Tibial nerve (tissue), 4 donors: ENCODE data around the gene MTMR10. TPM values are rescaled to one million over a fixed set of nuclear protein-coding genes. Genes with fewer than 3 reads are reported as not detected.

Experiments
- DNase-seq, 2 donors: peaks; one replicate each; pipeline ENCODE4 v3.0.0-alpha.2; 2019; ENCODE audit warnings: low spot score in 2 of 2
- H3K27ac ChIP-seq, 4 donors: fragments of 200-600 bp; sonication (generic) in 3 of 4; one replicate each; pipeline ENCODE4 v1.5.1; 2017 to 2019; ENCODE audit warnings: mild to moderate bottlenecking in 1 of 4
- H3K27me3 ChIP-seq, 2 donors: fragments of 200-600 bp; sonication (generic) in 1 of 2; one replicate each; pipeline versions ENCODE4 v1.5.1 to v1.6.0; 2017 to 2019
- H3K36me3 ChIP-seq, 3 donors: fragments of 200-600 bp; sonication (generic); one replicate each; pipeline ENCODE4 v1.5.1; 2018 to 2019
- H3K4me1 ChIP-seq, 4 donors: fragments of 200-600 bp; sonication (generic) in 3 of 4; one replicate each; pipeline ENCODE4 v1.5.1; 2017 to 2019
- H3K4me3 ChIP-seq, 4 donors: fragments of 200-600 bp; sonication (generic) in 3 of 4; one replicate each; pipeline ENCODE4 v1.5.1; 2017 to 2019; ENCODE audit warnings: mild to moderate bottlenecking in 1 of 4, moderate library complexity in 1 of 4
- H3K9me3 ChIP-seq, 4 donors: fragments of 200-600 bp; sonication (generic) in 3 of 4; one replicate each; pipeline ENCODE4 v1.5.1; 2017 to 2019
- CTCF ChIP-seq, 5 experiments: fragments of 200-600 bp in 3 of 5; fragments of 450-650 bp in 2 of 5; sonication (generic) in 3 of 5; IDR thresholded peaks; one replicate each; pipeline ENCODE4 v1.5.1; 2016 to 2019; ENCODE audit warnings: antibody characterized with exemption in 5 of 5, mild to moderate bottlenecking in 3 of 5, moderate library complexity in 2 of 5
- EP300 ChIP-seq, 2 donors: sonication (generic); formaldehyde crosslinking; IDR thresholded peaks; one replicate each; pipeline ENCODE4 v1.6.1; 2017; ENCODE audit warnings: antibody characterized with exemption in 2 of 2, mild to moderate bottlenecking in 1 of 2
- POLR2A ChIP-seq, 2 donors: fragments of 450-650 bp; IDR thresholded peaks; one replicate each; pipeline ENCODE4 v1.6.1; 2017; ENCODE audit warnings: antibody characterized with exemption in 2 of 2, mild to moderate bottlenecking in 2 of 2, moderate library complexity in 2 of 2
- WGBS, 2 donors: methylation state at CpG; one replicate each; pipeline ENCODE4 v1.1.5; 2018; 5-methylcytosine and 5-hydroxymethylcytosine counted together
- total RNA-seq, 4 donors: library from RNA; depleted of rRNA; stranded (reverse); fragments of >200 nt; gene quantifications; one replicate each; pipeline ENCODE4 v1.1.0, GENCODE V29; 2016

Gene MTMR10
- total RNA-seq, 4 donors from 2014 or later, result 44.4 to 58.6 (median 53.8) TPM

- Histone ChIP-seq H3K36me3 (no peaks in the 10 kb centered on the region), H3K9me3 (peaks cover 0 to 5% (median 0%) of the 10 kb centered on the region in 4 donors), H3K4me1 (no peaks in the 10 kb centered on the region), H3K27ac (no peak overlapping the region), H3K4me3 (no peak overlapping the region), H3K27me3 (no peaks in the 10 kb centered on the region)
- DNase-seq, result no peak
- 72 to 90% methylated on average over 3 of the region's 3 CpGs for WGBS, 2 donors
- TF ChIP-seq POLR2A (IDR thresholded peaks at IDR 0.05) (no peak), EP300 (IDR thresholded peaks at IDR 0.05) (no peak), CTCF (IDR thresholded peaks at IDR 0.05) (no peak)
These were observed 10.3 kb upstream of the MTMR10 start for GRCh38 chr15:31001702-31002101.

- no peak overlapping the region for H3K4me3 ChIP-seq
- TF ChIP-seq EP300 (IDR thresholded peaks at IDR 0.05), result no peak
- no peak for TF ChIP-seq CTCF (IDR thresholded peaks at IDR 0.05)
- no peak for TF ChIP-seq POLR2A (IDR thresholded peaks at IDR 0.05)
- no peaks in the 10 kb centered on the region for H3K36me3 ChIP-seq
- no peaks in the 10 kb centered on the region for H3K27me3 ChIP-seq
- DNase-seq, result no peak
- 86 to 94% methylated on average over 3 of the region's 3 CpGs for WGBS, 2 donors
- H3K4me1 ChIP-seq, result no peaks in the 10 kb centered on the region
- peaks cover 0 to 5% (median 0%) of the 10 kb centered on the region in 4 donors for H3K9me3 ChIP-seq
- H3K27ac ChIP-seq, result no peak overlapping the region
These were observed 8.3 kb upstream of the MTMR10 start for GRCh38 chr15:30999729-31000128.

GRCh38 chr15:30997270-30997669 is 5.8 kb upstream of the MTMR10 start:
- Histone ChIP-seq H3K36me3 (no peaks in the 10 kb centered on the region), H3K4me1 (peaks cover 0 to 4% (median 0%) of the 10 kb centered on the region in 4 donors), H3K27me3 (no peaks in the 10 kb centered on the region), H3K4me3 (no peak overlapping the region), H3K9me3 (peaks cover 0 to 5% (median 0%) of the 10 kb centered on the region in 4 donors), H3K27ac (no peak overlapping the region)
- DNase-seq, result no peak
- 90 to 98% methylated on average over 1 of the region's 1 CpG for whole genome bisulfite sequencing, 2 donors
- TF ChIP-seq CTCF (IDR thresholded peaks at IDR 0.05), result no peak
- no peak for TF ChIP-seq EP300 (IDR thresholded peaks at IDR 0.05)

GRCh38 chr15:30992249-30992864 is 929 bp upstream of the MTMR10 start:
- Histone ChIP-seq H3K27me3 (no peaks in the 10 kb centered on the region), H3K9me3 (no peaks in the 10 kb centered on the region), H3K36me3 (no peaks in the 10 kb centered on the region), H3K4me1 (peaks cover 0 to 33% (median 18%) of the 10 kb centered on the region in 4 donors), H3K27ac (peak overlapping the region; percentile 88 to 99 (median 95)), H3K4me3 (peak overlapping the region; percentile 74 to 88 (median 78))
- no peak for TF ChIP-seq CTCF (IDR thresholded peaks at IDR 0.05)
- TF ChIP-seq EP300 (IDR thresholded peaks at IDR 0.05), result no peak
- no peak for TF ChIP-seq POLR2A (IDR thresholded peaks at IDR 0.05)
- 75 to 79% methylated on average over 7 of the region's 7 CpGs for WGBS, 2 donors
- no peak for DNase-seq

GRCh38 chr15:30990446-30991254 is 778 bp downstream of the MTMR10 start:
- TF ChIP-seq CTCF (IDR thresholded peaks at IDR 0.05), result no peak
- TF ChIP-seq EP300 (IDR thresholded peaks at IDR 0.05), result no peak
- no peak for TF ChIP-seq POLR2A (IDR thresholded peaks at IDR 0.05)
- H3K4me1 ChIP-seq, result peaks cover 0 to 51% (median 29%) of the 10 kb centered on the region in 4 donors
- DNase-seq, result peak in 1 of 2 donors; percentile 10

More at GRCh38 chr15:30990446-30991254, 778 bp downstream of the MTMR10 start:
- Histone ChIP-seq H3K27me3 (no peaks in the 10 kb centered on the region), H3K9me3 (no peaks in the 10 kb centered on the region), H3K4me3 (peak overlapping the region; percentile 74 to 100 (median 82)), H3K27ac (peak overlapping the region; percentile 88 to 99 (median 95)), H3K36me3 (peaks cover 0 to 3% (median 0%) of the 10 kb centered on the region in 3 donors)
- 3 to 4% methylated on average over 24 of the region's 24 CpGs for WGBS, 2 donors
